Measurements from ENCODE around the gene OR11A1. TPM values are rescaled to one million over a fixed set of nuclear protein-coding genes. Genes with fewer than 3 reads are reported as not detected.

OR11A1 gene
- total RNA-seq, 1 donor = not detected

- H3K27ac ChIP-seq (ENCODE audit: low read depth, low read length) = no peak overlapping the region
- no peaks in the 10 kb centered on the region for H3K79me2 ChIP-seq (ENCODE audit: insufficient read depth, low read length)
- no peaks in the 10 kb centered on the region for H3K9me3 ChIP-seq (ENCODE audit: low read depth, low read length)
- no peaks in the 10 kb centered on the region for H3K36me3 ChIP-seq (ENCODE audit: insufficient read depth, low read length)
- no peak overlapping the region for H2AFZ ChIP-seq (ENCODE audit: low read length)
- H4K20me1 ChIP-seq (ENCODE audit: insufficient read depth, low read length) = no peaks in the 10 kb centered on the region
- no peaks in the 10 kb centered on the region for H3K4me1 ChIP-seq (ENCODE audit: insufficient read depth, low read length)
- no peak overlapping the region for H3K4me2 ChIP-seq (ENCODE audit: insufficient read depth, low read length)
- no peak for DNase-seq (ENCODE audit: insufficient read length, low spot score, missing footprints)
- no peak for TF ChIP-seq CTCF (IDR thresholded peaks at IDR 0.05; ENCODE audit: extremely low read depth, low read depth, low read length)
- no peaks in the 10 kb centered on the region for H3K27me3 ChIP-seq (ENCODE audit: insufficient read depth, low read length)
- H3K4me3 ChIP-seq (ENCODE audit: insufficient read depth, low read length) = no peak overlapping the region
These were observed 29.7 kb upstream of the OR11A1 start for GRCh38 chr6:29486577-29486976.

- Histone ChIP-seq H4K20me1 (ENCODE audit: insufficient read depth, low read length) (no peaks in the 10 kb centered on the region), H3K9me3 (ENCODE audit: low read depth, low read length) (no peaks in the 10 kb centered on the region), H3K36me3 (ENCODE audit: insufficient read depth, low read length) (no peaks in the 10 kb centered on the region), H3K27me3 (ENCODE audit: insufficient read depth, low read length) (no peaks in the 10 kb centered on the region), H3K4me1 (ENCODE audit: insufficient read depth, low read length) (no peaks in the 10 kb centered on the region), H3K4me2 (ENCODE audit: insufficient read depth, low read length) (no peak overlapping the region), H3K4me3 (ENCODE audit: insufficient read depth, low read length) (no peak overlapping the region), H3K79me2 (ENCODE audit: insufficient read depth, low read length) (no peaks in the 10 kb centered on the region), H2AFZ (ENCODE audit: low read length) (no peak overlapping the region), H3K27ac (ENCODE audit: low read depth, low read length) (no peak overlapping the region)
- DNase-seq (ENCODE audit: insufficient read length, low spot score, missing footprints) = no peak
- TF ChIP-seq CTCF (IDR thresholded peaks at IDR 0.05; ENCODE audit: extremely low read depth, low read depth, low read length) = no peak
These were observed 26.9 kb upstream of the OR11A1 start for GRCh38 chr6:29483735-29484134.

DNA sequence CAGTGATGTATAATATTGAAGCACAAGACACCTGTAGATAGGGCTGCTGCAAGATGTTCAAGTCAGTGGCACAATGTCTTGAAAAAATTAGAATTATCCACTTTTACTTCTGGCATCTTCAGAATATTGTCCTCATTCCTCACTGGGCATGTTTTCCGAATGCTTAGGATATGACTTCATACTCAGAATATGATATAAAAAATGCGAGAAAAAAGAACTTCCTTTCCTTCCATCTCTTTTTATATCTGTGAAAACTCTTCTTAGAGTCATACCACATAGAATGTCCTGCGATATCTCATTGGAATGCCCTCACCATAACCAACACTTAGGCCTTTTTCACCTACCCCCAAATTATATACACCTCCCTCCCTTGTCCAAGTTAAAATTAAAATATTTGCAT lies 26.3 kb upstream of the OR11A1 start:
- Histone ChIP-seq H2AFZ (ENCODE audit: low read length) (no peak overlapping the region), H3K4me3 (ENCODE audit: insufficient read depth, low read length) (no peak overlapping the region), H3K4me1 (ENCODE audit: insufficient read depth, low read length) (no peaks in the 10 kb centered on the region), H3K79me2 (ENCODE audit: insufficient read depth, low read length) (no peaks in the 10 kb centered on the region), H3K27me3 (ENCODE audit: insufficient read depth, low read length) (no peaks in the 10 kb centered on the region), H3K9me3 (ENCODE audit: low read depth, low read length) (no peaks in the 10 kb centered on the region), H3K4me2 (ENCODE audit: insufficient read depth, low read length) (no peak overlapping the region), H3K36me3 (ENCODE audit: insufficient read depth, low read length) (no peaks in the 10 kb centered on the region), H3K27ac (ENCODE audit: low read depth, low read length) (no peak overlapping the region), H4K20me1 (ENCODE audit: insufficient read depth, low read length) (no peaks in the 10 kb centered on the region)
- DNase-seq (ENCODE audit: insufficient read length, low spot score, missing footprints) = no peak
- no peak for TF ChIP-seq CTCF (IDR thresholded peaks at IDR 0.05; ENCODE audit: extremely low read depth, low read depth, low read length)

DNA sequence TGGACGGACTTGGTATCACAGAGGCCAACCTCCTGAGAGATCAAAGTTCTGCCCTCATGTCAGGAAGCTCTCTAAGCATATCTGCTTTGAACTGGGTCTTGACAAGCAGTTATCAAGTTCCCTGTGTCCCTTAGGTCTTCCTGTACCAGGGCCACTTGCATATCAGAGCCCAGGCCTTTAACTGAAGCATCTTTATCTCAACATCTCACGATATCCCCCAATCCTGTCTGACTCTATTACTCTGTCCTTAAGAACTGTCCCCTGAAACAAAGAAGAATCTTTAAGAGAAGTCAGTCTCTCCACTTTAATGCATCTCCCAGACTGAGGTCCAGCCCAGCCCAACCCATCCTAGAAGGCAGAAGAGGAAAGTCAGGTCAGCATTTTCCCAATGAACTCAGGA lies 22.7 kb upstream of the OR11A1 start:
- no peak overlapping the region for H3K27ac ChIP-seq (ENCODE audit: low read depth, low read length)
- no peaks in the 10 kb centered on the region for H3K79me2 ChIP-seq (ENCODE audit: insufficient read depth, low read length)
- no peaks in the 10 kb centered on the region for H3K36me3 ChIP-seq (ENCODE audit: insufficient read depth, low read length)
- H4K20me1 ChIP-seq (ENCODE audit: insufficient read depth, low read length) = no peaks in the 10 kb centered on the region
- H2AFZ ChIP-seq (ENCODE audit: low read length) = no peak overlapping the region
- no peaks in the 10 kb centered on the region for H3K9me3 ChIP-seq (ENCODE audit: low read depth, low read length)
- H3K27me3 ChIP-seq (ENCODE audit: insufficient read depth, low read length) = no peaks in the 10 kb centered on the region
- TF ChIP-seq CTCF (IDR thresholded peaks at IDR 0.05; ENCODE audit: extremely low read depth, low read depth, low read length) = no peak
- no peak overlapping the region for H3K4me3 ChIP-seq (ENCODE audit: insufficient read depth, low read length)
- no peak overlapping the region for H3K4me2 ChIP-seq (ENCODE audit: insufficient read depth, low read length)
- H3K4me1 ChIP-seq (ENCODE audit: insufficient read depth, low read length) = no peaks in the 10 kb centered on the region
- DNase-seq (ENCODE audit: insufficient read length, low spot score, missing footprints) = no peak

Data from osteoblast (primary cell).